Sciatic nerve (tissue), 2 donors: ENCODE data around the gene GLI2. TPM values are rescaled to one million over a fixed set of nuclear protein-coding genes. Genes with fewer than 3 reads are reported as not detected.

ENCODE experiments used
- ATAC-seq: fragments of 200-7000 bp; cut with Tn5 transposase; one replicate; pipeline ENCODE4 v1.9.1; 2020; ENCODE audit warnings: mild to moderate bottlenecking, moderate library complexity
- DNase-seq: peaks from one replicate; pipeline ENCODE4 v3.0.0-alpha.2; 2020; ENCODE audit warnings: low spot score
- intact Hi-C: fragments of 100-400 bp; cut with DNase I; formaldehyde crosslinking; loops from one replicate; pipeline ENCODE4 v1.14.2; 2022
- total RNA-seq: library from RNA; stranded (reverse); fragmentation: NEBNext Ultra II Directional; extraction: Animal tissue kit (Norgen Biotek cat#: 25700); gene quantifications from one replicate; pipeline ENCODE4 v1.2.1, GENCODE V29; 2021
- donor health status: DM: no; HTN: no; CAD: no.
- donor health status: DM: no; HTN: no; CAD: no.

Gene GLI2
- total RNA-seq, 1 donor from 2014 or later: 14.4 TPM

DNA sequence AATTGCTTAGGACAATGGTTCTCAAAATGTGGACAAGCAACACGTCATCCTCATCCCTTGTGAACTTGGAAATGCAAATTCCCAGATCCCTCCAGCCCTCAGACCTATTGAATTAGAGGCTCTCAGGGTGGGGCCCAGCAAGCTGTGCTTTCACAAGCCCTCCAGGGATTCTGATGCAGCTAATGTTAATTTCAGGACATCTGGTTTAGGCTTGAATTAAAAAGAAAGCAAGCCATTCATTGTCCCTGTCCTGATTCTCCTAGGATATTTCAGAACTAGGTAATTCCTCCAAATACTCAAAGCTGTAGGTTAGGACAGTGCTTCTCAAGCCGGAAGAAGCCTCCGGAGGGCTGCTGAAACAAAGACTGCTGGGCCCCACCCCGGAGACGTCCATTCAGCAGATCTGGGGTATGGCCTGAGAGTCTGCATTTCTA lies 26.0 kb upstream of the GLI2 start:
- peak; percentile 56 for DNase-seq
- peak; percentile 88 for ATAC-seq
- intact Hi-C loops: no loop called here

GRCh38 chr2:120710256-120710655 lies 25.4 kb upstream of the GLI2 start:
- intact Hi-C loops: no loop called here
- peak; percentile 76 for ATAC-seq
- DNase-seq: peak; percentile 63

DNA sequence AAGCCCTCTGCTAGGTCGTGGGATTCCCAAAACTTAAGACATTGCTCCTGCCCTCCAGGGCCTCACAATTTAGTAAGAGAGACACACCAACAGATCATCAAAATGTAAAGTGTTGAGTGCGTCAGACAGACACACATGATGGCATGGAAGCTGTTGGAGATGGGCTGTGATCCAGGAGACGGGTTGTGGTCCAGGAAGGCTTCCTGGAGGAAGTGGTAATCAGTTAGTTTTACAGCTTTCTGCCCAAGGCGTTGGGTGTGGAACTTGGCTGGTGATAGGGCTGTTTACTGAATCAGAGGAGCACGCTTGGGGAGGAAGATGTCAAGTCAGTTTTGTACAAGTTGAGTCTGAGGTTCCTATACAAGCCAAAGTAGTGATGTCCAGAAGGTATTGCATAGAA lies 24.0 kb upstream of the GLI2 start:
- DNase-seq: no peak
- intact Hi-C loops: no loop called here
- no peak for ATAC-seq

GRCh38 chr2:120712180-120712681 lies 23.4 kb upstream of the GLI2 start:
- DNase-seq (no peak), ATAC-seq (no peak)
- intact Hi-C loops: no loop called here

- ATAC-seq (no peak), DNase-seq (peak; percentile 52)
- intact Hi-C loops: no loop called here
Measured at GRCh38 chr2:120715353-120715752, 20.3 kb upstream of the GLI2 start.

DNA sequence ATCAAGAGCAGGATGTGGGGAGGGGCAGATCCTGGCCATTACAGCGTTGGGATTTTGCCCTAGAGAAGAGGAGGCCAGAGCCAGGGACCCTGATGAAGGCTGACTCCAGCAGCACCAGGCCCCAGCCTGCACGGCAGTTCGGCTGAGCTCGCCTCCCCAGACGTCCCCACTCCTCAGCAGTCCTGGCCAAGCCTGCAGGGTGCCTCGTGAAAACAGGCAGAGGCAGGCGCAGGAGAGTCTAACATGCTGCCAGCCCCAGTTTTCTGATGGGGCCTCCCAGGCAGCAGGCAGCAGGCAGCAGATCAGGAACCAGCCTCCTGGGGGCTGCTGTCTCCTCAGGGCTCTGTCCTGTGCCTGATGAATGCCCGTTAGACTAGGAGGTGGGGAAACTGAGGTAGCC lies 19.7 kb upstream of the GLI2 start:
- DNase-seq (peak; percentile 42), ATAC-seq (no peak)
- intact Hi-C loops: no loop called here

DNA sequence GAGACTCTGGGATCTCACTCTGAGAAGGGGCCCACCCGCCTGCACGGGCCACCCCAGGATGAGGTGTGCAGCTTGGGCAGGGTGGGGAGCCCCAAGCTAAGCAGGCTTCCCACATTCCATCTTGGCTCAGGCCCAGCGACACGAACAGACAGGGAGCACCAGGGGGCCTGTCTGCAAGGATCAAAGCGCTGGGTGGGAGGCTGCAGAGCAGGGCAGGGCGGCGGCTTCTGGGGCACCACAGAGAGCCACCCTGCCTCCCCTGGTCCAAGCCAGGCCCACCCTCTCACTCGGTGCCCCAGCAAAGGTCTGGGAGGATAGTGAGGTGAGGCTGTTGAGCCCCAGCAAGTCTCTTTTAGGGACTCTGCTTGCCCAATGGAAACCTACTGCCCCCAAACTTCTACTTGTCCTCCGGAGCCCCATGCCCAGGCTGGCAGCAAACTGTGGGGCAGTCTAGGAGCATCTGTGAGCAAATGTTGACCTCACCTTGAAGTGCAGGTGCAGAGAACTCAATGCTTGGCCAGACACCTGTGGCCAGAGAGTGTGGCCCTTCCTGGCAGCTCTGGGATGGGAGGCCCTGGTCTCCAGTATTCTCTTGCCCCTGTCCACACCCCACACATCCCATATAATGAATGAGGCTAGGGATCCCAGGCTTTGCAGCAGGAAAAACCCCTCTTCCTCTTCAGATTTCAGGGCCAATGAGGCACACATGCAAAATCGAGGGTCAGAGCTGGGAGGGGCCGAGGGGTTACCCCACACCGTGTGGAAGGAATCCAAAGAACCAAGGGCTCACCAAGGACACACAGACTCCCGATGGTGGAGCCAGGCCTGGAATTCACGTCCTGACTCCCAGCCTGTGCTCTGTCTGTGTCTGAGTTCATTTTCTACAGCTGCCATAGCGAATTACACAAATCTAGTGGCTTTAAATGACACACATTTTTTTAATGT lies 18.8 kb upstream of the GLI2 start:
- DNase-seq (peak; percentile 48), ATAC-seq (no peak)
- intact Hi-C loops: no loop called here

GRCh38 chr2:120719491-120719890 lies 16.2 kb upstream of the GLI2 start:
- ATAC-seq (no peak), DNase-seq (peak; percentile 55)
- intact Hi-C loops: no loop called here

DNA sequence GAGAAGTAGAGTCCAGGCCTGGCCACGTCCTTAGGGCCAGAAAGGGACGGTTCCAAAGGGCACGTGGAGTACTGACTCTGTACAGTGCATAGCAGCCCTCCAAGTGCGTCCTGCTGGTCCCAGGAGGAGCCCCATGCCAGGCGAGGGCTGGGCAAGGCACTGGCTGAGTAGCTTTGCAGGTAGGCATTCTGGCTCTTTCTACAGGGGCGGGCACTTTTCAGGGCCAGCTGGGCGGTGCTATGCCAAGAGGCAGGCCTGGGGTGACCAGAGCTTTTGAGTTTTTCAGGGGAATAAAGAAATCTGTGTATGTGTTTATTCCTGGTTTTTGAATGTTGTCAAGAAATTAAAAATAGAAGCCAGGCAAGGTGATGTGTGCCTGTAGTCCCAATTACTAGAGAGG lies 15.4 kb upstream of the GLI2 start:
- intact Hi-C loops: no loop called here
- DNase-seq (no peak), ATAC-seq (peak; percentile 27)

DNA sequence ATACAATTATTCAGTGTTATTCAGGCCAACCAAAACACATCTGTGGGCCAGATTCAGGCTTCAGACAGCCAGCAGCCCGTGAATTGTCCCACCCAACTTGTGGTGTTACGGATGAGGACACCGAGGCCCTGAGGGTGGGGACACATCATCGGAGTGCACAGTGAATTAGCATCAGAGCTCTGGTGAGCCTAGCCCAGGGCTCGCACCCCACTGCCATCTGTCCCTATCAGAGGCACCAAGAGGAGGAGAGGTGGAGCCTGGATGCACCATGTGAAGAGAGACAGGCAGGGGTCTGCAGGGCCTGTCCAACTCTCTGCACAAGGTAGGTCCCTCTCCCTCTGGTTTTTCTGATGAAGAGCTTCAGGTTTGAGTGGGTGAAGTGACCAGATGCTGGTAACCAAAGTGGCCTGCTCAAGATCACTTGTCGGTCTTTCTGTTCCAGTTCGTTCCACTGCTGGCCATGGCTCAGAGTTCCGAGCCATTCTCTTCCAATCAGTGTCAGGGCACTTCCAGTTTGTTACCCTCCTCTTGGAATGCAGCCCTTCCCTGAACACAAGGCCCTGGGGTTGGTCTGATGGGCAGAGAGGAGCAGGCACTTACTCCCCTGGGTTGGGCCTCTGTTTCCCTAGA lies 14.8 kb upstream of the GLI2 start:
- DNase-seq: no peak
- peak; percentile 75 for ATAC-seq

DNA sequence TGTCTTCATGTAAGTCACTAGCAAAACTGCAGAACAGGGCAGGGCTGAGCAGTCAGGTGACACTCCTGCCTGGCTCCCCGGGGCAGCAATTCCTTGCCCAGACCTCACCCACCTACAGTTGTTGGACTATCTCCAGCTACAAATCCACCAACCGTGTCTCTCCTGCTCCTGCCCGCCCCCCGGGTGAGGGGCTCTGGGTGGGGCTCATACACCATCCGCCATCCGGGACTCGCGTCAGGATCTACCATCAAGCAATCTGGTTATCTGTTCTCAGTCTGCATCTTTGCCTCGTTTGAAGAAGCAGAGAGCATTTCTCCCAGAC lies 13.5 kb upstream of the GLI2 start:
- intact Hi-C loops: no loop called here
- peak; percentile 29 for ATAC-seq
- DNase-seq: no peak

More for the DNA sequence above, 14.8 kb upstream of the GLI2 start:
- intact Hi-C loops: no loop called here

- DNase-seq (peak; percentile 19), ATAC-seq (peak; percentile 61)
- intact Hi-C loops: no loop called here
Measured at GRCh38 chr2:120722568-120723421, 12.9 kb upstream of the GLI2 start.

GRCh38 chr2:120726245-120726644 lies 9.4 kb upstream of the GLI2 start:
- DNase-seq (no peak), ATAC-seq (no peak)
- intact Hi-C loops: no loop called here

- intact Hi-C loops: no loop called here
- ATAC-seq (peak; percentile 62), DNase-seq (no peak)
Measured at GRCh38 chr2:120729406-120730399, 6.0 kb upstream of the GLI2 start.

- intact Hi-C loops: no loop called here
- DNase-seq (no peak), ATAC-seq (no peak)
Measured at GRCh38 chr2:120731175-120731574, 4.5 kb upstream of the GLI2 start.

GRCh38 chr2:120732506-120733237 lies 3.0 kb upstream of the GLI2 start:
- DNase-seq (no peak), ATAC-seq (no peak)
- intact Hi-C loops: no loop called here

DNA sequence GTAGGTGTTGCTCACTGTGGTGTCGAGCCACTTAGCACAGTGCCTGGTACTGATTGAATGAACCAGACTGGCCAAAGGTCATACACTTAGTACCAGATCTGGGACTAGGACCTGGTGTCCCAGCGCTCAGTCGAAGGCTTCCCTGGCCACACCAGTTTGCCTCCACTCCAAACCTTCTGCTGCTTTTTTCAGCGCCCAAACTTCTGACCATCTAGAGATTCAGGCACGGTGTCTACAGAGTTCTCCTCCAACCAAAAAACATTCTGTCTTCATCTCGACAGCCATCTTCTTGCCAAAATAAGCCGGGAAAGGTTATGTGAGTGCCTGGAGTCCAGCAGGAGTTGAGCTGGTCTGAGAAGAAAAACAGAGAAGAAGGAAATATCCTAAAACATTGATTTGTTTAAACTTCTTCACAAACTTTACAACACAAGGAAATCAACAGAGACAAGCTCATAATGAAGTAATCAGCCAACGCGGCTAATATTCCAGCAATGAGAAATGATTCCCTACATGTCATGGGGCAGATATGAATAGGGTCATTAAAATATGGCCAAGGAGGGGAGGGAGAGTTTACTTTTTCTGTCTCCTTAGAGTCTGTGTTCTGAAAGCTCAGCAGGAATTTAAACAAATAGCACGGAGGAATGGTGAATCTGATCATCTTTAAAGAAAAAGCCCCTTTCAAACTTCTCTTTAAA lies 2.3 kb upstream of the GLI2 start:
- DNase-seq (no peak), ATAC-seq (peak; percentile 3)
- intact Hi-C loops: no loop called here
